Measurements from ENCODE around the gene CELF2.
A peak's percentile ranks its signal among the peaks of the same experiment; 100 is the strongest.

Gene CELF2

DNA sequence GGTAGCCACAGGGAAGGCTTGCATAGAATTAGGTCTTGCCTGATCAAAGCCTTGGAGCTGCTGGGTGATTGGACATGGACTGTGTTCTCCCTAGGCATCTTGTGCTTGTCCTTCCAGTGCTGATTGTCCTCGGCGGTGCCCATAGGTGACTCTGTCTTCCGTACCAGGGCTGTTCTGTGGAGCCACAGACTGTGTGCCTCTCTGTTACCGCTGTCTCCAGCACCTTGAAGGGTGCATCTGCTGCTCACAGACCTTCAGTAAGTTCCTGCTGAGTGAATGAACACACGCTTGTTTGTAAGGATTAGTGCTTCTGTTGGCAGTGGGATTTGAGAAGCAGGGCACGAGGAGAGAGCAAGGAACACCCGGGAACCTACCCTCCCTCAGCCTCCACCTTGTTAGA lies 116.7 kb downstream of the CELF2 start:
- no peak for DNase-seq (ENCODE audit: low spot score)

DNA sequence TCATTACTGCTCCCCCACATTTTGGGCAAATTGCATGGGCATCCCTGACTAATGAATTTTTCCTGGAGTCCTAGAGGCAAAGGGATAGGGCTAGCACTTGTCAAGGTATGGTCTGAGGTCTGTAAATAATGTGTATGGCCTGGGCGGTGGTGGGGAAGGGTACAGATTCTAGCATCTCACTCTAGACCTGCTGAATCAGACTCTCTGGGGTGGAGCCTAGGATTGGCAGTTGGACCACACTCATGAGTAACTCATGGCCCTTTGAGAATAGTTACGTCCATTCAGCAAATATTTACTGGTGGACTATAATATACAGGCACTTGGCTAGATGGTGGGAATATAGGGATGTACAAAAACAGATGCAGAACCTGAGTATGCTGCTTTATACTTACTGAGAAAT lies 118.0 kb downstream of the CELF2 start:
- no peak for DNase-seq (ENCODE audit: low spot score)

DNA sequence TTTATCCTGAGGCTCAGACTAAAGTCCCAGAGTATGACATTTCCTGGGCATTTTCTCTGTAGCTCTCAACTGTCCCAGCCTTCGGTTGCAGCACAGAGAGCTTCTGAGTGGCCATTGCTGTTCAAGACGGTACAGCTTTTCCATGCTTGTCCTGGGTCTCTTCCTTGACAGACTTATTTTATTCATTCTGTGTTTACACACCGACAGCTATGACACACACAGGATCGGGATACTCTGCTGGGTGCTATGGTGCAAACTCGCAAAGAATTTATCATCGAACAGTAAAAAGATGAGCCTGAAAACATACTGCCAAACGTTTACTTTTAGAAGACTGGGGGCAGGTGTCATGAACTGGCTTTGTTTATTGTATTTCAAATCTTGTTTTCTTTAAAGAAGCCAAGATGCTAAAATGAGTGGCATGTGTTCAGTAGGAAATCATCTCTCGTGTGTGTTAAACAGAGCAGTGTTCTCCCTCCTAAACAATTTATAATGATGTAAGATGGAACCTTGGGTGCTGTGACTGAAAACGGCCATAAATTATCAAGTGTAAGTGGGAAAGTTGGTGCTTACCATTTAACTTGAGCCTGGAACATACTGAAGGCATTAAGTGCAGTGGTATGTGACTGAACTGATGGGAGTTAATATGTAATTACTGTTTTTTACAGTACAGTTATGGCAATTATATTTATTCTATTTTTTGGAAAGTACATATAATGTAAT lies 120.8 kb downstream of the CELF2 start:
- DNase-seq (ENCODE audit: low spot score) = no peak

DNA sequence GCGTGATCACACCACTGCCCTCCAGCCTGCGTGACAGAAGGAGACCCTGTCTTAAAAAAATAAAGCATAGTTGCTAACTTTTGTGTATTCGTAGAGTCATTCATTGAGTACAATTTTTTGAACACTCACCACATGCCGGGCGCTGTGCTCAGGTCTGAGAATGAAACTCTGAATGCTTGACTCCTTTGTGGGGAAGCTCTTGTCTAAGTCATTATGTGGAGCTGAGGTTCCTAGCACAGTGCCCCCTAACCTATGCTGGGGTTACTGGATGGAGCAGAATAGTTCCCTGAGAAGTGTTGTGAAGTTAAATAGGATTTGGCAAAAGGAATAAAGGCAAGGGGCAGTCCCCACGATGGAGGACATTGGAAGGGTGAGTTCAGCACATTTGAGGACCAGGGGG lies 123.3 kb downstream of the CELF2 start:
- no peak for DNase-seq (ENCODE audit: low spot score)

DNA sequence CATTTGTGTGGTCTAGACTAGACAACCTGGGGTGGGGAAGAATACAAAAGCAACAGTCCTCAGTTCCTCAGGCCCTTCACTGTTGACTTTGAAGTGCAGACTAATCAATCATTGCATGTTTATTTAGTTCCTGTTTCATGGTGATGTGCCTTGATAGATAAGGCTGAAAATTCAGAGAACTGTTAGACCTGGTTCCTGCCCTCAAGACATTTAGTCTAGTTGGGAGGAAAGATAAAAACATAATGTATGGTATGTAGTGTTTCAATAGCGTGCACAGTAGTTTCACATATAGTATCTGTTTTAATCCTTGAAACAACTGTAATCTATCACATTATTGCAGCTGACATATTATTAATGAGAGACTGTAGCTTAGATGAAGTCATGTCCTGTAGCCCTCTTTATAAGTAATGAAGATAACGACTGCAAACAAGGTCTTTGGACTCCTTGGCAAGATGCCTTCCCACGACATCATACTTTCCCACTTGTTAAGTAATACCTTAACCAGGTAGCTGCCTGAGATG lies 124.0 kb downstream of the CELF2 start:
- no peak for DNase-seq (ENCODE audit: low spot score)

DNA sequence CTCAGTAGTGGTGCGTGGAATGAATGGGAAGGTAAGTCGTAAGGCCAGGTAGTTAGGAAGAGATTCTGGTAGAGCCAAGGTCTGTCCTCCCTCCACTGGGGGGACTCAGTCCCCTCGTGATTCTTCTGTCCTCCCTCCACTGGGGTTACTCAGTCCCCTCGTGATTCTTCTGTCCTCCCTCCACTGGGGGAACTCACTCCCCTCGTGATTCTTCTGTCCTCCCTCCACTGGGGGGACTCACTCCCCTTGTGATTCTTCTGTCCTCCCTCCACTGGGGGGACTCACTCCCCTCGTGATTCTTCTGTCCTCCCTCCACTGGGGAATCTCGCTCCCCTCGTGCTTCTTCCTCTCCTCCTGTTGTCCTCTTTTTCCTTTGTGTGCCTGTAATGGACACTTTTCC lies 125.1 kb downstream of the CELF2 start:
- no peak for DNase-seq (ENCODE audit: low spot score)

DNA sequence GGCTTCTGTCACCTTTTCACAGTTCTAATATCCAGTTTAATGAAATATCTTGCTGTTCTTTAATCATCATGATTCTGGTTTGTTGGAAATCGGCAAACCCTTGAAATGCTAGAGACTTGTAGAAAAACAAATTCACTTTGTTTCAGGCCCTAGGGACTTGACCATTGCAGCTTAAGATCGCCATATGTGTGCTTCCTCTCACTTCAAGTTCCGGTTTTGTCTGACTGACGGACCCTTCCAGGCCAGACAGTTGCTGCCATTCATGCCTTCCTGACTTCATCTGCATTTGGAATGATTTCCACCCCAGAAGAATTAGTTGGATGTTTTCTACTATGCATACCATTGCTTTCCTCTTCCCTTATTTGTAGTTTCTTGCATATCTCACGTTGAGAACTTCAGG lies 125.6 kb downstream of the CELF2 start:
- no peak for DNase-seq (ENCODE audit: low spot score)

DNA sequence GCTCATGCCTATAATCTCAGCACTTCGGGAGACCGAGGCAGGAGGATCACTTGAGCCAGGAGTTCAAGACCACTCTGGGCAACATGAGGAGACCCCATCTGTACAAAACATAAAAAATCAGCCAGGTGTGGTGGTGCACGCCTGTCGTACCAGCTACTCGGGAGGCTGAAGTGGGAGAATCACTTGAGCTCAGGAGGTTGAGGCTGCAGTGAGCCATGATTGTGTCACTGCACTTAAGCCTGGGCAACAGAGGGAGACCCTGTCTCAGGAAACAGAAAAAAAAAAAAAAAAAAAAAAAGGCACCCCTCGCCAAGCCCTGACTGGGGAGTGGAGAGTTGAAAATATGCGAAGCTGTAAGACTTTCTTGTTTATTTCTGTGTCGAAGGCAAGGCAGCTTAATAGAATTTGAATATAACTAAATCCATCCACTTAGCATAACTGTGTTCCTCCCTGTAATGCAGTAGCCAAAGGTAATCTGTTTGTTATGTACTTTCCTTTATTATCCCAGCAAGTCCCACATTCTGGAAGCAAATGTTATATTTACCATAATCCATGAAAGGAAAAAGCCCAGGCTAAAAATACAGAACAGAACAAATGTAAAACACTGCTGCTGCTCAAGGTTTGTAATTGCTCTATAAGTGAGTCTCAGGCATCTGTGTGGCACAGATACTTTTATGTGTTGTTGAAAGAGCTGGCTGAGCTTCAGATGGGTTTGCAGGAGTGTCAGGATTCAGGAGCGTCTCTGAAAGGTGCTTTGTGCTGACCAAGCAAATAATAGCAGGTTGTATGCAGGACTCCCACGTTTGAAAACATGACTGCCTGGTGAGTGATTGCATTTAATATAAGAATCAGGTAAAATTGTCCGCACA lies 127.2 kb downstream of the CELF2 start:
- DNase-seq (ENCODE audit: low spot score) = no peak

DNA sequence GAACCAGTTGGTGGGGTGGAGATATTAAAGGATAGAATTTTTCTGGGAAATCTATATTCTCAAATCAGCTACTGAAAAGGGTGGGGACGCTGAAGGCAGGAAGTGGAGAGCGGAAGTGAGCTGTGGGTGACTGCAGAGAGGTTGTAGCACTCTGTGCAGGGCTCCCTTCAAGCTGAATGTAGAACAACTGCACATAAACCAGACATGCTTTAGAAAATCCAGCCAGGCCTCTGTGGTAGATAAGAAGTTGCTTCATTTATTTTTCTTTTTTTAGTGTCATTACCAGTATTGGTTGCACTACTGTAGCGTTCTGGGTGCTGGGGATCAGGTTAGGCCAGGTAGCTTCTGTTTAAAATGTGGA lies 127.8 kb downstream of the CELF2 start:
- no peak for DNase-seq (ENCODE audit: low spot score)

DNA sequence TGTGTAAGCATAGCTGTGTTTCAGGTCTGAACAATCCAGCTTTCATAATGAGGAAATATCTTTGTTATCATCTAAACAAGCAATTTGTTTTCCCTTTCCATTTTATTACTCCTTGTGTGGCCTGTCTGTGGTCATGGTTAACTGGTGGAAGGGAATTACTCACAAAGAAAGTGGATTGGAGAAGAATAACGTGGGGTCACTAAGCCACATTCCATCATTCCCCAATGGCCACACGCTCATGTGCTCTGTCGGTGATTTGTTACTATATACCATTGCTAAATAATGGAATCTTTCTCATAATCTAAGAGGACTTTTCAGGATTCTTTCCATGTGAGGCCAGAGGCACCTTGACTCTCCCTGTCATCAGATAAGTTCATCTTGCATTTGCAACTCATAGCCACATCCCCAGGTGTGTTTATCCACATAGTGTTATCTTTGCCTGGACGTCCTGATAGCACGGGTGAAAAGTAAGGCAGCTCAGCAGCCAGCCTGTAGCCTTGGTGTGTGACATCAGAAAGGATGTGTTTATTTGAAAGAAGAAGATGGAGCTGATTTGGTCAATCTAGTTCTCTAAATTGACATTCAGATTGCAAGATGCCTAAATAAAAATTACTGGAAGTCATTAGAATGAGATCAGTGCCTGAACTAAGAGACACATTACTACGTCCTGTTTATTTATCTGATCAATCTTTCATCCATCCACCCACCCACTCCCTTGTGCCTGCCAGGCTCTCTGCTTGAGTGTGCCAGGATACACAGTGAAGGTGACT lies 128.9 kb downstream of the CELF2 start:
- DNase-seq (ENCODE audit: low spot score) = peak; percentile 51

DNA sequence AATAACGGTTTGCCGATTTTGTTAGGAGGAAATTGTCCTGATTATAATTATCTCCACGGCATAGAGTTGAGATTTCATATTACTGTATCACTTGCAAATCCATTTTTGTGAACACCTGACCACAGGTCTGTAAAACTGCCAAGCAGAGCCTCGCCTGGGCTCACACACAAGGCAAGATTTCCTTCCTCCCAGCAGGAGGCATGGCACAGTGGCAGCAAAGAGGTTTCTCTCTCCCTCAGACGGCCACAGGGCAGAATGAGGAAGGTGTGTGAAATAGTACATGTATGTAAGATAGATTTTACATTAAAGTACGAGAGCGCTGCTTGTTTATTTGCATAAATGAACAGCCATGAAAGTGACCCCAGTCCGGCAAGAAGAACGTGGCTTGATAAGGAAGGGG lies 130.1 kb downstream of the CELF2 start:
- DNase-seq (ENCODE audit: low spot score) = no peak

DNA sequence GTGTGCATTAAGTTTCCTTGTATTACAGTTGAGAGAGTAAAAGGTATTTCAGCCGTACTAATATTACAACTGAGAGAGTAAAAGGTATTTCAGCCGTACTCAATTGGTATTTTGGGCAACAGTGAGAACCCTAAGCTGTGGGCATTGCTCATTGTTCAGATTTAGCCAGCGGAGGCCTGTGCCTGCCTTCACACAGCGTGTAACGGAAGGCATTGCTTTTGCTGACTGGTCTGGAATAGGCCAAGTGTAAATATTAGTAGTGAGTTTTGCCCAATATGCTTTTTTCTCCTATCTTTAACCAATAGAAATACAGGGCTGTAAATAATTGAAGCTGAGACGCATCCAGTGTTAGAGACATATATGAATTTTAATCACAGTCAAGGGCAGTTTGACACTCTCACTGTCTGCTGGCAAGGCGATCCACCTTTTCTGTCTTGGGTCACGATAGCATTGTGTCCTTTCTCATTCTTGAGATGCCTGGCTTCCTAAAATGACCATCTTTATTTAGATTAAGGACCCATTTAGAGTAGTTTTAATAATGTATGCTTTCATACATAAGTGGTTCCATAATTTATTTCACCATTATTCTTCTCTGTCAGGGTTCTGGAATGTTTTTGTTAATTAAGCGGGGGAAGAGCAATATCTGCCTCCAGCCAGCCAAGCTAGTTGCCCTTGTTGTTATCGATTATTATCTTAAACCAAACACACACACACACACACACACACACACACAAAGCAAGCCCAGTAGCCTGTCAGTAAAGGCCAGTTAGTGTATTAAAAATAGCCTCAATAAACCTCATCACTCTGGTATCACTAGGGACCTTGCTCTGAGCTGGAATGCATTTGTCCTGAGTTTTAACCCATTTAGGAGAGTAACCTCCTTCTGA lies 130.7 kb downstream of the CELF2 start:
- no peak for DNase-seq (ENCODE audit: low spot score)

DNA sequence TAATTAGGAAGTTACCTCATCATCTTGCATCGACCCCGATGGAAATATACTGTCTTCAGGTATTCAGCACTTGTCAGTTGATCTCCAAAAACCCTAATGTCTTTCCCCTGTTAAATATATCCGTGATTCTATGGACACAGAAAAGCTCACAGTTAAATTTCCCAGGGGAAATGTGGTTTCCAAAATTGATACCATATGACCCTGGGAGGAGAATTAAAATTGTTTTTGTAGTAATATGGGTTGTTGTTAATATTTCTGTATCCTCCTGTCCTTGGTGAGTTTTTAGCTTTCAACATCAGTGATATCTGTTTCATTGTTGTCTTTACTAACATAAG lies 132.1 kb downstream of the CELF2 start:
- no peak for DNase-seq (ENCODE audit: low spot score)

DNA sequence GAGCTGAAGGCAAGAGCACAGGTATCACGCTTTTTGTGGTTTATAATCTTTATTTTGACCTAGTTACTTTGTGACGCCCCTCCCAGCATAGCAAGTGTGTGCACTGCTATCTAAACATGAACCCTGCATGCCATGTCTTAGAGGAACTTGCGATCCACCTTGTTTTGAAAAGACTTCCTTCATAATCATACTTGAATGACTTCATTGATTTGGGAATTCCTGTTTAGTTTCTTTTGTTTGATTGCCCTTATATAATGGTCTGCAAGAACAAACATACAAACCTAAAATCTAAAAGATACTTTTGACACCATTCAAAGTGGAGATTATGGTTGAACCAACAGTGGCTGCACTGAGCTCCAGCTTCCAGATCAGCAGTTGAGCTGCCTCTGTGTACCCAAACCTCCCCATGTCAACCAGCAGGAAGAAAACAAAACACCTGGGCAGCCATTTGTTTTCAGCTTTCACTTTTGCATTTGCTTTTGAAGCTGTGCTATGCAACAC lies 132.6 kb downstream of the CELF2 start:
- no peak for DNase-seq (ENCODE audit: low spot score)

DNA sequence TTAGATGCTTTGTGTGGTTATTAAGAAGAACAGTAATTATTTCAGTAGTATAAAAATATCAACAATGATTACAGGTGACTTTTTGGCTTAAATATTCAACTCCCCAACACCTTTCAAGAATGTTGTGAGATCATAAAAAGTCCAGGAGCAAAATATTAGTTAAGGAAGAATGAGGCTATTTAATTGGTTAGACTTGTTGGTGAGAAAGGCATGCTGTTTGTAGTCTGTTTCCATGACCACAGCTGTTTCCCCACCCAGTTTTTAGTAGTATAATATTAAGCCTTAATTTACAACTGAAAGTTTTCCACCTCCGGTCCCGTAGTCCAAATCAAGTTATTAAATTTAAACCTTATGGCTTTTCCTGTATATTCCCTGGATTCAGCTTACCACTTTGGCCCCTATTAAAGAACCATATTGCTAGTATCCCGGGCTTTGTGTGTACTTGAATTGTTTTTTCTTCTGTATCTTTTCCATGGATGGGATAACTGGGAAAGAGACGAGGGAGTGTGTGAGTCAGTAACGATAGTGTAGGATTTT lies 133.3 kb downstream of the CELF2 start:
- peak; percentile 27 for DNase-seq (ENCODE audit: low spot score)

DNA sequence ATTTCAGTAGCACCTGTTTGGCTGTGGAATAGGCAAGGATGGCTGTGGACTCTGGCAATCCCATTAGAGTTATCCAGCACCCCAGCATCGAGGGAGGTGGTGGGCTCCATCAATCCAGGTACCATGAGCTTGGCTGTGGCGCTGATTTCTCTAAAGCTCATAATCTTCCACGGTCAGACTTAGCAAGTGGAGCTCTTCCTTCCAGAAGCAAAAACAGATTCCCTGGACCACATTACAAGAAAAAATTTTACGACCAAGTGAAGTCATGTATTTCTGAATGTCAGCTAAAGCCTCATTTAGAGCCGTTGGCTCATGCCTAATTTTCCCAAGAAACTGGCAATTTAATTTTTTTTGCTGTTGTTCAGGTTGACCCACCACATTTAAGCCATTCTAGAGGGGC lies 135.1 kb downstream of the CELF2 start:
- DNase-seq (ENCODE audit: low spot score) = no peak

DNA sequence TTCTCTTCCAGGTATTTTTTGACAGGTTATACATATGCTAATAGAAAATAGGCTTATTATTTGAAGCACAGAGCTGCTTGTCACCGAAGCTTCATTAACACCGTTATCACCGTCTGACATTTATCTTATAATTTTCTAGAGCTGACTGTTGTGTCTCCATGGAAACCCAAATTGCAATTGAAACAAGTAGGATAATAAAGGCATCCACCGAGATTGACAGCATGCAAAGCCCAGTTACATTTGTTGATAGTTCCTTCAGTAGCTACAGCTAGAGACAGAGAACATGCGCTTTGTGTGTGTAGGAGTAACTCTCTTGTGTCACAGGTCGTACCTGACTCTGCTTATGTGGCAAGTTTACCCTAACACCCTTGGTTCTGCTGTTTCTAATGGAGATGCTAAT lies 135.6 kb downstream of the CELF2 start:
- DNase-seq (ENCODE audit: low spot score) = no peak

DNA sequence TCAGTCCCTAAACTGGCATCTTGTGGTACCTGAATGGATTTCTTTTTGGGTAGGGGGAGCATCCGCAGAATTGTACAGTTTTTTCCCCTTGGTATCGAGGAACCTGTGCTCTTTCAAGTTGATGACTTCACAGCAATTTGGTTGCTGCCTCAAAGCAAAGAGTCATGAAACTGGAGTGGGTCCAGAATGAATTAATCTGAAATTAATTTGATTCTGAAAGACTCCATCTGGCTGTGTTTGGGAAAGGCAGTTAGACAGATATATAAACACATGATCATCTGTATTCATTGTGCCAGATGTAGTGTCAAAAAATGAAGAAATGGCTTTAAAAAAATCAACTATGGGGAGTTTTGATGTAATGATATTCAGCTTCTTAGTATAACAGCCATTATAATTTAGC lies 136.1 kb downstream of the CELF2 start:
- DNase-seq (ENCODE audit: low spot score) = no peak

DNA sequence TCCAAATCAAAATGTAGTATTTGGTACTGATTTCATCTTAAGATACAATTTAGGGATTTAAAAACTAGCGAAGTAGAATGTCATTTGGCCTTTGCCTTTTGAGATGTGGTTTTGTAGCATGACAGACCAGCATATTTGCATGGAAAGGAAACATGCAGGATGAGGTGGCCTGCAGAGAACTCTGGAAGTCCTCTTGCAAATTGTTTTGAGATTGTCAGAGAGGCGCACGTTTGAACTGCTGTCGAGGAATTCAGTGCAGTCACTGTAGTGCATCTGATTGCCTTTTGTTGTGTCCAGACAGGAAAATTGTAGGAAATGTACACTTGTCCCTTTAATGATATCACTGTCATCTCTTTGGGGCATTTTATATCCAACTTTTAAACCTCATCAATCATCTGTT lies 136.7 kb downstream of the CELF2 start:
- no peak for DNase-seq (ENCODE audit: low spot score)

DNA sequence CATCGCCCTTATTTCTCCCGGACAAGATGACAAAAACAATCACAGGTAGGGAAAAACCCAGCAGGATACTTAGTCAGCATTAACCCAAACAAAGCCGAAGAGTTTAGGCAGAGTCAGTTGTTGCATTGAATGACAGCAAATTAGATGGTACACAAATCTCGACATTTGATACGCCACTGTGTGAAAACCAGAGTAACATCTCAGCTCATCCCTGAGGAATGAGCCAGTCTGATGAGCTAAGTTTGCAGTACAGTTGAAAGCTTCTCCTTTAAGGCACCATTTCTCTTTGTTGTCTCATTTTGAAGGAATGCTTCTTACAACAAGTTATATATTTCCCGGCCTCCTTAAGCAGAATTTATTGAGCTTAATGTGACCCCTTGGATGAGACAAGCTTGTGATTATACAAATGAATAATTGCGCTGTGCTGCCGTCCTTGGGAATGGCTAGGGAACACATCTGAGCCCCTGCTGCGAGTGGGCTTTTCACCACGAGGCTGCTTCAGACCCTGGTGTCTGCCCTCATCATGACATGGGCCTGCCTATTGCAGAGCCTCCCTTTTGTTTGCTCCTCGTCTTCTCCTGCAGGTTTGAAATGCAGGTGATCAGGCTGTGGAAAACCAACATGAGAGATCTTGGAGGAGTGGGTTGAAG lies 137.3 kb downstream of the CELF2 start:
- DNase-seq (ENCODE audit: low spot score) = peak; percentile 40

DNA sequence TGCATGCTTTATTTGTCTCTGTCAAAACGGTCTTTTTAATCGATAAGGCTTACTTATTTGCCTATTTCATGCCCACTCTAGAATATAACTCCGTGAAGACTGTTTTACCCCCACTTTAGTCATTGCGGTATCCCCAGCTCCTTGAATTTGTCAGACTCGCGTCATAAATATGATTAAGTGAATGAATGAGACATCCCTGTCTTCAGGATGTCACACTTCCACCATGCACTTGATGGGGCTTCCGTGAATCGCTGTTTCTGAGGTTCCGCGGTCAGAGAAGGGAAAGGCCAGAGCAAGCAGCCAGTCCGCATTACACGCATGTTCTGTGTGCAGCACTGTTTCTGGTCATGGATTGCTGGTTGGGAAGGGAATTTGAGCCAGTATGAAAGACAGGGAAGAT lies 138.8 kb downstream of the CELF2 start:
- no peak for DNase-seq (ENCODE audit: low spot score)

Measured in kidney tubule cell (primary cell).